Measurements from ENCODE around the gene SCMH1.

Gene SCMH1

DNA sequence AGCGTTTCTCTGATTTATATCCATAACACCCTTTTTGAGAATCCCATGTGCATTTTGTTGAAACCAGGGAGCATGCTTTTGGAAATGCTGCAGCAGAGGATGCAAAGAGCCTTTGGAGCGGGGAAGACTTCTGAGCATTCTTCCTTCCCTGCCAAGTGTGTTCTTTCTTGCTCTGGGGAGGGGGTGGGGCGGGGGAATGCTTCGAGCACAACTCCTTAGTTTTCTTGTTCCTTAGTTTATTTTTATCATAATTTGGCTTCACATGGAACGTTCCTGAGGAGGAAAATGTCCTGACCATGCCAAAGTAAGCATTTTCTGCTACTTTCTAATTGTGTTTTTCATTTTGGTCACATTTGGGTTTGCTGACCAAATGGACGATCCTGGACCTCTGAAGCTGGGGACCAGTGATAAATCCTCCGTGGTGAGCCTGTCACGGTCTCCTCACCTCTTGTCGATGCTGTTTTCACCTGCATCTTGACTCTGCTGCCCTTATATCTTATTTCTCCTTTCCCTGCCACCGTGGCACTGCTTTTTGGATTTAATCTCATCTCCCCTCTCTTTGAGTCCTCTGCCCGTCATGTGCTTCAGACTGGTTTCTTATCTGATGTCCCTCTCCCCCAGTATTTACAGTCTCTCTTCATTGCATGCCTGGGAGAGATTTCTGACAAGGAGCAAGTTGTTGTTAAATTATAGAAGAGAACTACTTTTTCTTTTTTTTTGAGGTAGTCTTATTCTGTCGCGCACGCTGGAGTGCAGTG lies 260.2 kb downstream of the SCMH1 start:
- peak overlapping the region; percentile 88 for H3K4me3 ChIP-seq
- peak overlapping the region; percentile 95 to 98 for H3K27ac ChIP-seq
- TF ChIP-seq CTCF (IDR thresholded peaks at IDR 0.05): no peak
- DNase-seq (ENCODE audit: low spot score): peak; percentile 88

- DNase-seq (ENCODE audit: low spot score): no peak
- Histone ChIP-seq H3K27ac (peak overlapping the region; percentile 95 to 98), H3K4me3 (peak overlapping the region; percentile 88)
- TF ChIP-seq CTCF (IDR thresholded peaks at IDR 0.05): no peak
These were observed 261.5 kb downstream of the SCMH1 start for GRCh38 chr1:40980453-40981121.

- Histone ChIP-seq H3K4me3 (peak overlapping the region; percentile 88), H3K27ac (peak overlapping the region; percentile 95 to 98)
- no peak for TF ChIP-seq CTCF (IDR thresholded peaks at IDR 0.05)
- DNase-seq (ENCODE audit: low spot score): no peak
These were observed 262.0 kb downstream of the SCMH1 start for GRCh38 chr1:40980068-40980452.

DNA sequence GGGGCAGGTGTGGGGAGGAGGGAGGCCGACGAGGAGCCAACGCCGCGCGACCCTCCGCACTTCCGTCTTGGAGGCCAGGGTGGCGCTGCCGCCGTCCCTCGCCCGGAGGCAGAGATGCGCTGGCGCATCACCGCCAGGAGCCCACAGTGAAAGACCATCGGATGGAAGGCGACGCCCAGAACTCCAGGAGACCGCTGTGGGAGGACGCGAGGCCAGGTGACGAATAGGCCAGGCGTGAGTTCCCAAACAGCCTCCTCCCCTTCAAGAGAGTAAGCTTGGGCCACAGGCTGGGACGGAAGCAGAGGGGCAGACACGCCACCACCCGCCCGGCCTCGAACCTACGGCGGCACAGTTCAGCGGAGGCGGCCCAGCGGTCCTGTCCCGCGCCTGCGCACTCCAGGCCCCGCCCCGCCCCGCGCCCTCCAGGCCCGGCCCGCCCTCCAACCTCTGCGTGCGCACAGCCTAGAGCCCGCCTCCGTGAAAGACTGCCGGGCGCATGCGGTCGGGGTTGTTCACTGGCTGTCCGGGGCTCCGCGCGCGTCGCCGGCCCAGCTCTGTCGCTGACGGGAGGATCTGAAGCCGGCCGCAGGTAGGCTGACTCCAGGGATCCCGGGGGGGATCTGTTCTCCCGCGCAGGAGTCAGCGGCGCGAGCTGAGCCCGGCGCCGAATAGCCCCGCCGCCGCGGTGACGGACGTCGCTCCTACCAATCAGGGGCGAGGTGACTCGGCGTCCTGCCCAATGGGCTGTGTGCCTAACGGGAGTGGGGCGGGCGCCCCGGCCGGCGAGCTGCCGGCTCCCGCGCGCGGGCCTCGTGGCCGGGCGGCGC lies 262.7 kb downstream of the SCMH1 start, which contains the start of gene CTPS1:
TSS of gene CTPS1 (plus strand) at position 456 of the 827 bp plus-strand sequence. CDS start 3,595 bp downstream, outside the sequence.
- H3K27ac ChIP-seq: peak within 1 kb of the TSS; percentile 95 to 98
- peak; percentile 96 for DNase-seq (ENCODE audit: low spot score)
- H3K4me3 ChIP-seq: peak within 1 kb of the TSS; percentile 88
- TF ChIP-seq CTCF (IDR thresholded peaks at IDR 0.05): no peak

DNA sequence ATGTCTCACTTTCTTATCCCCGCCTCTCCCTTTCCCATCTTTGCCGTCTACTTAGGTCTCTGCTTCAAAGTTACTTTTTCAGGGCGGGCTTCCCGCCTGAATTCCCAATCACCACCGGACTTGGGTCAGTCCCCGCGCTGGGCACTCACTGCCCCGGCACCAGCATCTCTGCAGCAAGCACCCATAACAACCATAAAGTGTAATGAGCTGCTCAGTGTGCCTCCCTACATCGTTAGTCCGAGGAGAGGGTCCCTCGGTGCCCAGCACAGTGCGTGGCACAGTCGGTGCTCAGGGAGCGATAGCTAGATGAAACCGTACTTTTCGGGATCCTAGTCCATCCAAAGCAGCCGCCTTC lies 263.2 kb downstream of the SCMH1 start:
- peak overlapping the region; percentile 95 to 98 for H3K27ac ChIP-seq
- H3K4me3 ChIP-seq: peak overlapping the region; percentile 88
- DNase-seq (ENCODE audit: low spot score): no peak
- TF ChIP-seq CTCF (IDR thresholded peaks at IDR 0.05): no peak

GRCh38 chr1:40977716-40978115 lies 264.4 kb downstream of the SCMH1 start:
- no peak for DNase-seq (ENCODE audit: low spot score)
- Histone ChIP-seq H3K27ac (peak overlapping the region; percentile 4 to 98), H3K4me3 (no peak overlapping the region)
- TF ChIP-seq CTCF (IDR thresholded peaks at IDR 0.05): no peak
